ENCODE results near the gene ANKRD29.
A peak's percentile ranks its signal among the peaks of the same experiment; 100 is the strongest.

ANKRD29 gene

GRCh38 chr18:23684515-23685197 is 21.9 kb upstream of the ANKRD29 start:
- DNase-seq (ENCODE audit: low spot score), result no peak

DNA sequence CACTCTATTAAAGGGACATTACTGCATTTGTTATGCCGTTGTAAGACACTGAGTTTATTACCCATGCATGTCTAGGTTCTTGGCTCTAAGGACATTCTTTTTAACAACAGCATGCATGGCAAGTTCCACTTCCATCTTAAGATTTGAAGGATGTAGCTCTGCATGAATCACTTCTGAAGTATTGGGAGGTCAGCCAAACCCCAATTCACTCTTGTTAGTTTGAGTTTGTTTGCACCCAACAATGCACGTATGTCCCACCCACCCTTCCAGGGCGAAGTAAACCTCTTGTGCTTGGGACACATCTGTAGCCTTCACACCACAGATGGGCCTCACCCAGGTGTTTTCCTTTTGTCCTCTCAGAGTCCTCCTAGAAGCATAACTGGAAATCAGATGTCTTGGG is 21.0 kb upstream of the ANKRD29 start:
- no peak for DNase-seq (ENCODE audit: low spot score)

GRCh38 chr18:23683155-23683554 is 20.4 kb upstream of the ANKRD29 start:
- no peak for DNase-seq (ENCODE audit: low spot score)

DNA sequence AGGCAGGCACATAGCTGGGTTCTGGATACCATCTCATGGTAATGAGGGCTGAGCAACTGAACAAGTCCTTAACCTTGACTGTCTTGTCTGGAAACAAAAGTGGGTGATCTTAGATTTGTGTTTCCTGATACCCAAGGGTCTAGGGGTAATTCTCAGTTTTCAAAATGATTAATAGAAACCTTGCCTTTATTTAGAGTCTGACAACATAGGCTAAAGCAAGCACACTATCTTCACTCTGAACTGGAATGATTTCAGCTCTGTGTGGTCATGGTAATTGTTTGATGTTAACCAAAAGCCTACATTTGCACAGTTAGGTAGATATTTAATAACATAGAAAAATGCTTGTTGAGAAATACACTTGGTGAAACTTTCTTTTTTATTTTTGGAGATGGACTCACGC is 19.8 kb upstream of the ANKRD29 start:
- DNase-seq (ENCODE audit: low spot score), result no peak

DNA sequence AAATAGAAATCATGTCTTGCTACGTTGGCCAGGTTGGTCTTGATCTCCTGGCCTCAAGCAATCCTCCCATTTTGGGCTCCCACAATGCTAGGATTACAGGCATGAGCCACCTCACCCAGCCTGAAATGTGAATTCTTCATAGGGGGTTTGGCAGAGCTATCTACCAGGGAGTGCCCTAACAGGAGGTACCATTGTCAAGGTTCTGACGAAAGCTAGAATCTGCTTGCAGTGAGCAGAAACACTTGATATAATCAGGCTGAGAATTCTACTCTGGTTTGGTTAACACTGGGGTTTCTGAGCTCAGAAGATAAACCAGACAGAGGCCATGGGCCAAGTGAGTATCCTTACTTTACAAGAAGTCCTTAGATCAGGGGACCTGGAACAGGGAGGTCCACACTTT is 19.3 kb upstream of the ANKRD29 start:
- no peak for DNase-seq (ENCODE audit: low spot score)

GRCh38 chr18:23675896-23676295 is 13.2 kb upstream of the ANKRD29 start:
- DNase-seq (ENCODE audit: low spot score), result no peak

DNA sequence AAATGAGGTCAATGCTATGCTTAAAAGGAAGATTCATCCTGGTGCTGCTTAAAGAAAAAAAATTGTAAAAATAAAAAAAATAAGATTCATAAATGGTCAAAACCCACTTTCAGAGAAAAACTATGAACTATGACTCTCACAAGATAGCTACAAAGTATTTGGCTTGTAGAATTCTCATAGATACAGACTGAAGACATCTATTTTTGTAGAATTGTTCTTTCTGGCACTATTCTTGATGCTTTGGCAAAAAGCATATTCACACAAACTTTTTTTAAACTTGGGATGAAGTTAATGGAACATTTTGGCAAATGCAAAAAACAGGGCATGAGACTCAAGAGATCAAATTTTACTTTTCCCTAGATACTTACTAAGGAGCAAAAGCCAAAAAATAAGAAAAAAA is 12.5 kb upstream of the ANKRD29 start:
- no peak for DNase-seq (ENCODE audit: low spot score)

DNA sequence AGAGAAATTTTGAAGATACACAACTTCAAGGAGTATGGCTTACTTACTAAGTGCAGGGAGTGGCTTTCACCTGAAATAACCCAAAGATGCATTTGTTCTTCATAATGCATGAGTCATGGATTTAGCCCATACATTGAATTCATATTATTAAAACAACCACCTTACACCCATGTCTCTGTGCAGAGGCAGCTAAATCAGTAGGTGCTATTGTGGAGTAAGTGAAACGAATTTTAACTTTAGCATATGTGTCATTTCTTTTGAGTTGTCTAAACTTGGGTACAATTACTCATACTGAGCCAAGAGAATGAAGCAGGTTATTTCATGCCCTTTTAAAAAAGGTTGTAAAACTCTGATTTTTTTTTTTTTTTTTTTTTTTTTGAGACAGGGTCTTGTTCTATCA is 11.0 kb upstream of the ANKRD29 start:
- DNase-seq (ENCODE audit: low spot score), result no peak

DNA sequence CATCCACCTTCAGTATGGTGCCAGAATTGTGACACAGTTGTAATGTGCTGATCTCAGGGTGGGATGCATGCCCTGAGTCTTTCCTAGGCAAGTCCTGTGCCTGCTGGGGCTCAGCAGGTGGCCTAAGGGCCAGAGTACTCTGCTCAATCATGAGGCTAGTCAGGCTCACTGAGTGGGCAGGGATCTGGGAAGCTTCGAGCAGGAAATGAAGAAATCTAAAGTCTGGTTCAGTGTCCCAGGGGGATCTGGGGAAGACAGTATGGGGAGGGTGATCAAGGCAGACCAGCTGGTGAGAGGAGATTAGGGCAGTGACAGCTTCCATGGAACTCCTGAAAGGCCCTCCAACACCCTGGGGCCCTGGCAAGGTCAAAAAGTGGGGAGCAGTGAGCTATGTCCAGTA is 8.9 kb upstream of the ANKRD29 start:
- DNase-seq (ENCODE audit: low spot score), result no peak

DNA sequence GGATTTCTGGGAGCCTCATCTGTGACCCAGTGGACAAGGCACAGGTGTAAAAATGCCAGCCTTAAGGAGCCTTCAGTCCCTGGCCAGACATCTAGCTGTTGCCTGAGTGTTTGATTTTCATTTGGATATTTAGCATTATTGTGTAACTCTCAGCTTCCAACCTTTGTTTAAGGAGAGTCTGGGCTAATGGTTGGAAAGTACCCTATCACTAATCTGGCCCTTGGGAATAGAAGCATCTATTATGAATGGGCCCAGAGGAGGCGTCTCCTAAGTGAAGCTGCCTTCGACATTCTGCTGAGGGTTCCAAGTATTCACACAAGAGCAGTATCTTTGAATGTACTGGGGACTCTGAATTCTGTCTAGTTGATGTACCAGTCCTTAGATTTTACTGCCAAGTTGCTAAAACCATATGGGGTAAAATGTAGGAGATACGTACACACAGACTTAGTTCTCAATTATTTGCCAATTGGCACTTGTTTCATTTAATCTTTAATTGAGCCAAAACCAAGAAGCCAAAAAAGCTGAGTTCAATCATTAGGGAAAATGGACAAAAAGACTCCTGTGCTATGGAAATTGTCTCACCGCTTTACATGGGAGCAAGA is 7.2 kb upstream of the ANKRD29 start:
- DNase-seq (ENCODE audit: low spot score), result no peak

DNA sequence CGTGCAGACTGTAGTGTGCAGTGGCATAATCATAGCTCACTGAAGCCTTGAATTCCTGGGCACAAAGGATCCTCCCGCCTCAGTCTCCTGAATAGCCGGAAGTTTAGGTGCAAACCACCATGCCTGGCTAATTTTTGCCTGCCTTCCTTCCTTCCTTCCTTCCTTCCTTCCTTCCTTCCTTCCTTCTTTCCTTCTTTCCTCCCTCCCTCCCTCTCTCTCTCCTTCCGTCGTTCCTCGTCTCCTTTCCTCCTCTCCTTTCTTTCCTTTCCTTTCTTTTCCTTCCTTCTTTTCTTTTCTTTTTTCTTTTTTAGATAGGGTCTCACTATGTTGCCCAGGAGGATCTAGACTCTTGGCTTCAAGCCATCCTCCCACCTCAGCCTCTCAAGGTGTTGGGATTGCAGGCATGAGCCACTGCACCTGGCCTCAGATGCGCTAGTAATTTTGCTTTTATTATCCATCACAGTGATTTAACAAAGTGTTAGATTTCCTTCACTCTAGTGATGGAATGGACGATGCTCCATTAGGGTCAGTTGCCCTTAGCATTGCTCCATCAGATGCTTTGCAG is 6.6 kb upstream of the ANKRD29 start:
- no peak for DNase-seq (ENCODE audit: low spot score)

DNA sequence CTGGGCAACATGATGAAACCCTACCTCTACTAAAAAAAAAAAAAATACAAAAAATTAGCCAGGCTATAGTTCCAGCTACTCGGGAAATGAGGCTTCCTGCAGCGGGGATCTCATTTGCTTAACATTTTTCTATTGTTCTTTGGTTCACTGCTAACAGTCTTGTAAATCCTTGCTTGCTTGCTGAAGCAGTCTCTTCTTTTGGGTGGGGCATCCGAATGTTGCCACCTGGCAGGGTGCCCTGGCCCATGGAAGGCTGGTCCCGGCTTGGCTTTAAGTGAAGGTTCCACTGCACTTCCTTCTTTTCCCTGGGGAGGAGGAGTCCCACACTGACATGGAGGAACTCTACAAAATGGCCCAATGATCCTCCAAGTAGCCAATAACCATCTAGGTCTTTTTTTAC is 6.0 kb upstream of the ANKRD29 start:
- no peak for DNase-seq (ENCODE audit: low spot score)

DNA sequence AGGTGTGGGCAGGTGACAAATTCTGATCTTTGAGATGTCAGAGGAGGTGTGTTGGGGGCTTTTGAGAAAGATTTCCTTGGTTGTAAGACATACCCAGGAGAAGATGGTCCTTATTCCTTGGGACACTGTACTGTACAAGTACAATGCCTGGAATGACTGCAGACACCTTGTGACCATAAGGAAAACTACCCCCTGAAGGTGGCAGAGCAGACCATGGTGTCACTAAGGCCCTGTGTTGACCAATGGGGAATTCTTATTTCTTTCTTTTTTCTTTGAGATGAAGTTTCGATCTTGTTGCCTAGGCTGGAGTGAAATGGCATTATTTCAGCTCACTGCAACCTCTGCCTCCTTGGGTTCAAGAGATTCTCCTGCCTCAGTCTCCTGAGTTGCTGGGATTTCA is 4.4 kb upstream of the ANKRD29 start:
- no peak for DNase-seq (ENCODE audit: low spot score)

- DNase-seq (ENCODE audit: low spot score), result no peak
Measured at GRCh38 chr18:23664674-23665073, 2.0 kb upstream of the ANKRD29 start.

- no peak for DNase-seq (ENCODE audit: low spot score)
Measured at GRCh38 chr18:23661735-23662308, 889 bp downstream of the ANKRD29 start.

- peak; percentile 42 for DNase-seq (ENCODE audit: low spot score)
Measured at GRCh38 chr18:23658285-23658684, 4.4 kb downstream of the ANKRD29 start.

DNA sequence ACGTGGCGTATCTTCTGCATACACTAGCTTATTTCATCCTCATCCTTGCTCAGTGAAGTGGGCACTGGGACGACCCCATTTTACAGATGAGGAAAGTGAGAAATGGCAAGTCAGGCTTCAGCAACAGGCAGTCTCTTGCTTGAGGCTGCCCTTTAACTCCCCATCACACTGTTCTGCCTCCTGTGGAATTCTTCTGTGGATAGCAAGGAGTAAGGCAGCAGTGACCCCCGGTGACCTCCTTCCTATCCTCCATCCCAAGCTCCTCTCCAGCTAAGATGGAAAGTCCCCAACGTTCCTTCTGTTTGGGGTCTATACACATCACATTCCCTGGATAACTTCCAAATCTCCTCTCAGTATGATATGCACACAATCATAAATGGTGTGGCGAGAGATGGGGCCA is 10.5 kb downstream of the ANKRD29 start:
- no peak for DNase-seq (ENCODE audit: low spot score)

- peak; percentile 92 for DNase-seq (ENCODE audit: low spot score)
Measured at GRCh38 chr18:23650968-23651927, 11.5 kb downstream of the ANKRD29 start.

GRCh38 chr18:23648940-23649607 is 13.6 kb downstream of the ANKRD29 start:
- DNase-seq (ENCODE audit: low spot score), result no peak

DNA sequence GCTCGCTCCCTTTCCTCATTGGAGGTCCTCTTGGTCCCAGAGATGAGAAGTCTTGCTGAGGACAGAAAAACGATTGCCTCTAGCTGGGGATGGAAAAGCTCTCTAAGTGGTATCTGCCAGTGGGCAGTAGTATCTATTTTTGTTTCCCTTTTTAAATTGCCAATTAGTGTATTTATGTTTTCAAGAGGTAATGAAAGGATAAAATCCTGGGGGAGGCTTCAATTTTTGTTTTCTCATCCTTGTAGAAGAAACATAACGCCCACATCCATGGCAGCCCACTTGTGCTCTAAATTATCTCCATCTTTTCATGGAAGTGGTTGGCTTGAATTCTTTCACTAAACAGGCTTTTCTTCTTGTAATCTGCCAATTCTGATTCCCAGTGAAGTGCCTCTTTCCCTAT is 14.3 kb downstream of the ANKRD29 start:
- no peak for DNase-seq (ENCODE audit: low spot score)

GRCh38 chr18:23646282-23646681 is 16.4 kb downstream of the ANKRD29 start:
- DNase-seq (ENCODE audit: low spot score), result no peak
